HG03520 (cell line): Measurements from ENCODE around the gene SLC16A10.
A peak's percentile ranks its signal among the peaks of the same experiment; 100 is the strongest.
"Not testable (repeated sequence)": the region's sequence is repeated elsewhere in the genome, so short reads cannot be mapped to it uniquely, and the experiment has no call there.

Experiments
- ATAC-seq: cut with Tn5 transposase; IDR thresholded peaks from one replicate; pipeline ENCODE4 v1.9.1; 2021; ENCODE audit warnings: mild to moderate bottlenecking, moderate library complexity; ENCODE audit not compliant: unreplicated experiment

SLC16A10 gene

GRCh38 chr6:111086685-111087084, 618 bp upstream of the SLC16A10 start:
- ATAC-seq, result no peak

DNA sequence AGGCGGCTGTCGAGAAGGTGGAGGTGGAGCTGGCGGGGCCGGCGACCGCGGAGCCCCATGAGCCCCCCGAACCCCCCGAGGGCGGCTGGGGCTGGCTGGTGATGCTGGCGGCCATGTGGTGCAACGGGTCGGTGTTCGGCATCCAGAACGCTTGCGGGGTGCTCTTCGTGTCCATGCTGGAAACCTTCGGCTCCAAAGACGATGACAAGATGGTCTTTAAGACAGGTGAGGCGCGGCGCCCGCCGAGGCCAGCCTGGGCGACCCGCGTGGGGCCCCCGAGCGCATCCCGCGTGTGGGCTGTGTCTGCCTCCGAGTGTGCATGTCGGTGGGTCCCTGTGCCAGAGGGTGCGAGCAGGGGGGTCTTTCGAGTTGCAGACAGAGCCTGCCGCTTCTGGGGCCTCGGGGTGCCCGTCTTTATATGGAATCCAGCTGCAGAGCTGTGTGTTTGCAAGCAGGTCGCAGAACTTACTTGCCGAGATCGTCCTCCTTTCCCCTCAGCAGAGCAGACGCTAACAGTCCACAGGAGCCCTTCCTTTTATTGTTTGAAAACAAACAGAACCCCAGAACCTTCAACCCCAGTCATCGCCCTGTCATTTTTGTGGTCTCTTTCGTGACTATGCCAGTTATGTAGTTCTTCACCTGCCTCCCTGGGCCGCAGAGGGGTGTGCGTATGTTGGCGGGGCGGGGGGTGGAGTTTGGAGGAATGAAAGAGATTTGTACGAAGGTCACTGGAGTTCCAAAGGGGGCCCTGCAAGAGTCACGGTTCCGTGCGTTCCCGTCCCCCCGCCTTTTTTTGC, 766 bp downstream of the SLC16A10 start:
- ATAC-seq, result peak; percentile 14

DNA sequence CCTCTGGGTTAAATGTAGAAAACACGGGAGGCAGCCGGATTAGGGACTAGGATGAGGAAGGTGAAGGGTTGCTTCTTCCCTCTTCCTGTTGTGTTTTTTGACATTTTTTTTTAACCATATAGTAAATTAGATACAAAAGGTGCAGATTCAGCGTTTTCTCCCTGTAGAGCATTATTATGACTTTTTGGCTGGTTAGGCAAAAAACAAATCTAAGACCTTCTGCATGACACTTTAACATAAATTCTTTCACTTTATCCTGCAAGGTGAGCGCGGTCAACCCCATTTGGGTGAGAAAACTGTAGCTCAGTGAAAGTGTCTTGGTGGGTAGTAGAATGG, 1.3 kb downstream of the SLC16A10 start:
- no peak for ATAC-seq

- ATAC-seq, result no peak
Measured at GRCh38 chr6:111090766-111091165, 3.5 kb downstream of the SLC16A10 start.

DNA sequence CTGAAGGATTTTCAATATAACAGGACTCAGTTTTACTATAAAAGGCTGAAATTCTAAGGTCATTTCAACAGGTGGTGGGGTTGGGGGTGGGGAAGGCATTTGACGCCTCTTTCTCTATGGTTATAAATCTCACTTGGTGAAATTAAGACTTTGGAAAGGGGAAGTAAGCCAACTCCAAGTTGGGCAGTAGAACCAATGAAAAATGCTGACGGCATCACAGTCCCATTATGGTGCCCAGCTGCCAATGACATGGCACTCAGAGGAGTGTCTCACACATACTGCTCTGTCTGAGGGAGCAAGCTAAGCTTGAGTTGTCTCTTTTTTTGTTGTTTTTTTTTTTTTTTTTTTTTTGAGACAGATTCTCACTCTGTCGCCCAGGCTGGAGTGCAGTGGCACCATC, 4.7 kb downstream of the SLC16A10 start:
- ATAC-seq, result no peak

DNA sequence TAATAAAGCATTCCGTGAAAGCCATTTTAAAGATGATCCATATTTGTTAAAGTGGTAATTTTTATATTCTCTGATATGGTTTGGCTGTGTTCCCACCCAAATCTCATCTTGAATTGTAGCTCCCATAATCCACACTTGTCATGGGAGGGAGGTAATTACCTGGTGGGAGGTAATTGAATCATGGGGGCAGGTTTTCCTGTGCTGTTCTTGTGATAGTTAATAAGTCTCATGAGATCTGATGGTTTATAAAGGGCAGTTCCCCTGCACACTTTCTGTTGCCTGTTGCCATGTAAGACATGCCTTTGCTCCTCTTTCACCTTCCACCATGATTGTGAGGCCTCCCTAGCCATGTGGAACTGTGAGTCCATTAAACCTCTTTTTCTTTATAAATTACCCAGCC, 8.2 kb downstream of the SLC16A10 start:
- not testable (repeated sequence) for ATAC-seq

DNA sequence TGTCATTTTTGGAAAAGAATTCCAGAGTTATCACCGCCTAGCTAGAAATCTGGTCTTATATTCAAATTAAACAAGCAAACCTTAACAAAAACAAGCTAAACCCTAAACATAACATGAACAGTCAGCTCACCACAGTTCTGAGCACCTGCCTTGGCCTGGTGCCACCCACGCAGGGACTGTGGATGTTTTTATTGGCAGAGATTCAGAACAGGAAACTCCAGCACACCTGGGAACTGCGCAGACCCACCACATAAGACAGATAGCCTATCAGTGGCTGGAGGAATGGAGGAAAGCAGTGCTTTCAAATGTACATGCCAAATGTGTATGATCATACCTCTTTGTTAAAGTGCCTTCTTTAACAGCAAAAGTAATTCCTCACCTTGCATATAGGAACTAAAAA, 8.9 kb downstream of the SLC16A10 start:
- ATAC-seq, result no peak

GRCh38 chr6:111098597-111098996, 11.3 kb downstream of the SLC16A10 start:
- no peak for ATAC-seq

GRCh38 chr6:111101987-111102386, 14.7 kb downstream of the SLC16A10 start:
- ATAC-seq, result no peak

DNA sequence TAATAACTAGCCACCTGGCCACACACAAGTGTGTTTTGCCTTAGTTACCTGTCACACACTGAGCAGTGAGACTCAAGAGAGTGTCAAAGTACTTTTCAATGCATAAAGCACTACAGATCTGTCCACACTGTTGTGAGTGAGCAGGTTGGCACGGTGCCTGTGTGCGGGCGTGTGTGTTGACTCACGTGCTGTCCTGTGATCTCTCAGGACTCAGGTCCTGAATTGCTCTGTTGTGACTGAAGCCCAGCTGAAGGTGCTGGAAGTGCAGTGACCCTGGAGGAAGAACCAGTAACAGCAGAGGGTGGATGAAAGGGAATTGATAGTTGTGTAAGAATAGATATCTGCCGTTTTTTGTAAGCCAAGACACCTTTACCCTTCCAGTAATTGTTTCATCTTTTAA, 18.3 kb downstream of the SLC16A10 start:
- no peak for ATAC-seq

- no peak for ATAC-seq
Measured at GRCh38 chr6:111107589-111107988, 20.3 kb downstream of the SLC16A10 start.

- ATAC-seq, result no peak
Measured at GRCh38 chr6:111110036-111110435, 22.7 kb downstream of the SLC16A10 start.

GRCh38 chr6:111113336-111114086, 26.2 kb downstream of the SLC16A10 start:
- no peak for ATAC-seq

DNA sequence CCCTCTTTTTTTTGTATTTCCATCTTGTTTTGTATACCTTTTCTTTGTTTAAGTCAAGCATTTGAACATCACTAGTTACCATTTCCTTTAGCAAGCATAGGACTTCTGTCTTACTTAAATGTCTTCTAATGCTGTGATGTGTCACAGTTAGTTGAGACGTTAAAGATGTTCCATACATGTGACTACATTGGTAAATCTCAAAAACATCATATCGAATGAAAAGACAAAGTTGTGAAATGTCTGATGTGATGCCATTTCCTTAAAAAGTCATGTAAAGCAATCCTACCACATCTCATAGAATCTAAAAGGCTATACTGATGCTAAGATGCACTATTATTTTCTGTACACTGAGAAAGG, 26.8 kb downstream of the SLC16A10 start:
- ATAC-seq, result no peak

- ATAC-seq, result no peak
Measured at GRCh38 chr6:111114482-111114881, 27.2 kb downstream of the SLC16A10 start.

DNA sequence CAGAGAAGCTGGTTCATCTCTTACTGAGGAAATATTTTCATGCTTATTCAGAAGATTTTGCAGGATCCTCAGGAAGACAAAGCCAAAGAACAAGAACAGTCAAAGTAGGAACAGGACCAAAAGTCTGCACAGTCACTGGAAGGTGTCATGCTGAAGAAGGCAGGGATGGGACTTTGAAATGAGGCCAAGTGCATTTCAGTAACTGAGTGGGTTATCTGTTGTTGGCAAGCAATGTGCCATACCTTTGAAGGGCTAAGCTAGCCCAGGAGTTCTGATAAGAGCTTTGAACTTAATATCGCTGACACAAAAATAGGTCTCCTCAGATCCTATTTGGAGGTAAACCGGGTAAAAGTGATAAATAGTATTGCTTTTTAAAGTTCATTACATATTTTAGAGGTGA, 31.5 kb downstream of the SLC16A10 start:
- no peak for ATAC-seq

DNA sequence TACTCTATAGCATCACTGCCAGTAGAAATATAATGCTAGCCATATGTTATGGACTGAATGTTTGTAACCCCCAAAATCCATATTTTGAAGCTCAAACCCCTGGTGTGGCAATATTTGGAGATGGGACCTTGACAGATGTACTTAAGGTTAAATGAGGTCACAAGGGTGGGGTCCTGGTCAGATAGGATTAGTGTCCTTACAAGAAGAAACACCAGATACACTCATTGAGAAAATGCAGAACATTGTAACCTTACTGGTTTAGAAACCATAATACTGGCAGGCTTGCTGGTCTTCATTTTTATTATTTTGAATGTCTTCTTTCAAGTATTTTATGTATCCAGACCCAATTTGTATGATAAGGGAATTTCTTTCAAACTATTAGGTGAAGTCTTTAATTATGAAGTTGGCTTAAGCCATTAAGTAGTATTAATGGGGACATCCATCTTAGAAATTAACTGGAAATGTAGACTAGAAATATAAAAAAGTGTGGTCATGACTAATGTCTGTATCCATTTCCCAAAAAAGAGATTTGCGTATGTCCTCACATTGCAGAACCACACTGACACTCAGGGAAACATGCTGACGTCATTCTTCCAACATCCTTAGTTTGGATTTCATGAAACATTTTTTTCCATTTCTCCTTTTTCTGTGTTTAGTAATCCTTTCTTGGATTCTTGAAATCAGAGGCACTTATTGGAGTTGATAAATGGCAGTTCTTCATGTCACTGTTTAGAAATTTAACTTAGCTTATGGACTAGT, 32.4 kb downstream of the SLC16A10 start:
- ATAC-seq, result no peak

- ATAC-seq, result no peak
Measured at GRCh38 chr6:111121789-111122350, 34.6 kb downstream of the SLC16A10 start.

- no peak for ATAC-seq
Measured at GRCh38 chr6:111122458-111123286, 35.4 kb downstream of the SLC16A10 start.

GRCh38 chr6:111124406-111124805, 37.1 kb downstream of the SLC16A10 start:
- ATAC-seq, result no peak

DNA sequence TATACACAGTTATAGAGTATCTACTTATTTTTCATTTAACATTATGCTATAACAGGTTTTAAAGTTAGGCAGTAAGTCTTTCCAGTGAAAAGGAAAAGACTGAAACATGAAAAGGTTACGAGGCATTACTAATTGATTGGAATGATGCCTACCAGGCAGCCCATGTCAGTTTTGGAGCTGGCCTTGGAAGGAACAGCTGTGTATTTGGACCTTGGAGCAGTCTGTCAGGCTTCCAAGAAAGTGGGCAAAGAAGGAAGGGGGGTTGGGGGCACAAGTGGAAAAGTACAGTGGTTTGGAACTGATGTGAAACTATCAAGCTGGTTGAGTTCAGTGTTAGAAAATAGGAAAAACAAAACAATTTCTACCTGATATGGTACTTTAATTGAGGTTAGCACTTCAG, 41.7 kb downstream of the SLC16A10 start:
- no peak for ATAC-seq
